Measurements from ENCODE around the gene DMC1.

DNA sequence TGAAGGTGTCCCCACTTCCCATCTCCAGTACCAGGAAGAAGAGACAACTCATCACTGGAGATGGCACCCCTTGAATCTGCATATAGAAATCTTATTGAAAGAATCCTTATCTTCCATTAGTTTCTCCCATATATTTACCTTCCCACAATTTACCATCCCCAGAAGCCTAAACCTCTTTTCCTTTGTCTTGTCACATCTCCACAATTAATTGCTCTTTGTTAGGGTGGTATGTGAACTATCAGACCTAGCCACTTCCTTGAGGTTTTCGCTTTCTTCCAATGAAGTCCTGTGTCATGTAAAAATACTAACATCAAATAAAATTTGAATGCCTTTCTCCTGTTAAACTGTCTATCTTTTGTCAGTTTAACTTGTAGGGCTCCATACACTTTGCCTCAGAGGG lies 48.3 kb upstream of the DMC1 start:
- TF ChIP-seq, protein P1, sequence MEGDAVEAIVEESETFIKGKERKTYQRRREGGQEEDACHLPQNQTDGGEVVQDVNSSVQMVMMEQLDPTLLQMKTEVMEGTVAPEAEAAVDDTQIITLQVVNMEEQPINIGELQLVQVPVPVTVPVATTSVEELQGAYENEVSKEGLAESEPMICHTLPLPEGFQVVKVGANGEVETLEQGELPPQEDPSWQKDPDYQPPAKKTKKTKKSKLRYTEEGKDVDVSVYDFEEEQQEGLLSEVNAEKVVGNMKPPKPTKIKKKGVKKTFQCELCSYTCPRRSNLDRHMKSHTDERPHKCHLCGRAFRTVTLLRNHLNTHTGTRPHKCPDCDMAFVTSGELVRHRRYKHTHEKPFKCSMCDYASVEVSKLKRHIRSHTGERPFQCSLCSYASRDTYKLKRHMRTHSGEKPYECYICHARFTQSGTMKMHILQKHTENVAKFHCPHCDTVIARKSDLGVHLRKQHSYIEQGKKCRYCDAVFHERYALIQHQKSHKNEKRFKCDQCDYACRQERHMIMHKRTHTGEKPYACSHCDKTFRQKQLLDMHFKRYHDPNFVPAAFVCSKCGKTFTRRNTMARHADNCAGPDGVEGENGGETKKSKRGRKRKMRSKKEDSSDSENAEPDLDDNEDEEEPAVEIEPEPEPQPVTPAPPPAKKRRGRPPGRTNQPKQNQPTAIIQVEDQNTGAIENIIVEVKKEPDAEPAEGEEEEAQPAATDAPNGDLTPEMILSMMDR (IDR thresholded peaks at IDR 0.05), result no peak
- no peak for TF ChIP-seq POLR2A (IDR thresholded peaks at IDR 0.05)
